ENCODE data around the gene SSBP3.

The SSBP3 gene

GRCh38 chr1:54282101-54282847, 123.9 kb downstream of the SSBP3 start:
- no peak for TF ChIP-seq CTCF (IDR thresholded peaks at IDR 0.05)

GRCh38 chr1:54280651-54281050, 125.5 kb downstream of the SSBP3 start:
- no peak for TF ChIP-seq CTCF (IDR thresholded peaks at IDR 0.05)

GRCh38 chr1:54279457-54279856, 126.7 kb downstream of the SSBP3 start:
- TF ChIP-seq CTCF (IDR thresholded peaks at IDR 0.05) = no peak

- no peak for TF ChIP-seq CTCF (IDR thresholded peaks at IDR 0.05)
Measured at GRCh38 chr1:54278941-54279422, 127.2 kb downstream of the SSBP3 start.

- no peak for TF ChIP-seq CTCF (IDR thresholded peaks at IDR 0.05)
Measured at GRCh38 chr1:54277451-54278341, 128.5 kb downstream of the SSBP3 start.

GRCh38 chr1:54276617-54277450, 129.4 kb downstream of the SSBP3 start:
- TF ChIP-seq CTCF (IDR thresholded peaks at IDR 0.05) = no peak

GRCh38 chr1:54275349-54275748, 130.8 kb downstream of the SSBP3 start:
- TF ChIP-seq CTCF (IDR thresholded peaks at IDR 0.05) = no peak

Measured in LNCAP (cell line).